ENCODE data around the gene VPS51. TPM values are rescaled to one million over a fixed set of nuclear protein-coding genes. Genes with fewer than 3 reads are reported as not detected.

The VPS51 gene
- total and polyA plus RNA-seq, 2 experiments from 2014 or later: 45.3 to 450 TPM

- H3K4me1 ChIP-seq (ENCODE audit: insufficient read depth): peaks cover 13% of the 10 kb centered on the region
- H3K27ac Mint-ChIP-seq: peak overlapping the region; percentile 44; the same call in 1 of the 2 replicates
- peak overlapping the region; percentile 99 for H3K4me2 ChIP-seq
- H3K79me2 ChIP-seq (replicated peaks; ENCODE audit: insufficient read depth): peaks cover 8% of the 10 kb centered on the region; the same call in 1 of the 2 replicates
- no peaks in the 10 kb centered on the region for H3K27me3 ChIP-seq (ENCODE audit: insufficient read depth)
- no peak for TF ChIP-seq EZH2phosphoT487 (IDR thresholded peaks at IDR 0.05; ENCODE audit: unreplicated experiment)
- no peak for TF ChIP-seq REST (IDR thresholded peaks at IDR 0.05; ENCODE audit: unreplicated experiment)
- no peak for TF ChIP-seq CREB1 (CRISPR knock-in tag; IDR thresholded peaks at IDR 0.05; ENCODE audit: low read depth)
- no peak for TF ChIP-seq NANOG (IDR thresholded peaks at IDR 0.05; ENCODE audit: borderline replicate concordance)
- TF ChIP-seq CTCF (conservative IDR thresholded peaks at IDR 0.05; ENCODE audit: low read depth in 2 of 2): no peak
- no peak for TF ChIP-seq ETS1 (IDR thresholded peaks at IDR 0.05)
- TF ChIP-seq POLR2AphosphoS5 (IDR thresholded peaks at IDR 0.05; ENCODE audit: low read depth): no peak
- no peak for TF ChIP-seq JUNB (IDR thresholded peaks at IDR 0.05; ENCODE audit: unreplicated experiment)
- no peak for TF ChIP-seq STAT1 (IDR thresholded peaks at IDR 0.05; ENCODE audit: unreplicated experiment)
- no peak for TF ChIP-seq ZNF462 (CRISPR knock-in tag; IDR thresholded peaks at IDR 0.05)
- no peak for TF ChIP-seq ZNF331 (CRISPR knock-in tag; IDR thresholded peaks at IDR 0.05; ENCODE audit: low read depth)
- TF ChIP-seq EZH2 (IDR thresholded peaks at IDR 0.05; ENCODE audit: low read depth, unreplicated experiment): no peak
- DNase-seq (ENCODE audit: low spot score): no peak
- peaks cover 28% of the 10 kb centered on the region for H3K4me1 Mint-ChIP-seq
- peaks cover 5% of the 10 kb centered on the region; the same call in 1 of the 2 replicates for H4K20me1 ChIP-seq (replicated peaks; ENCODE audit: insufficient read depth)
- peaks cover 18% of the 10 kb centered on the region for H3F3A ChIP-seq (replicated peaks; ENCODE audit: low read depth)
- peak overlapping the region; percentile 99 for H3K4me3 ChIP-seq
- peaks cover 30% of the 10 kb centered on the region for H3K36me3 Mint-ChIP-seq (ENCODE audit: low read depth)
- H2AFZ ChIP-seq: 0 out of 2 replicates have a peak overlapping the region, but pooled peaks have one; percentile 69
- no peaks in the 10 kb centered on the region for H3K9me2 ChIP-seq (ENCODE audit: insufficient read depth)
- H3K36me3 ChIP-seq (ENCODE audit: insufficient read depth): no peaks in the 10 kb centered on the region
- no peak for ATAC-seq
- peak overlapping the region; percentile 96 for H3K4me3 Mint-ChIP-seq
- peaks cover 2% of the 10 kb centered on the region; the same call in 2 of the 3 replicates for H3K9me3 Mint-ChIP-seq
- peaks cover 47% of the 10 kb centered on the region for H3K27me3 Mint-ChIP-seq (ENCODE audit: insufficient read depth, low read depth, poor library complexity)
- no peak overlapping the region for H3K27ac ChIP-seq (ENCODE audit: low read depth)
Observed at GRCh38 chr11:65113361-65113756, 17.3 kb downstream of the VPS51 start.
